HepG2 (cell line): Measurements from ENCODE around the gene SLC39A10. TPM values are rescaled to one million over a fixed set of nuclear protein-coding genes. Genes with fewer than 3 reads are reported as not detected.

ENCODE experiments used
- ASH2L ChIP-seq: fragments of 300-600, 200-600 bp; sonication (generic); IDR thresholded peaks from 2 replicates; pipeline ENCODE4 v1.7.0; 2017; ENCODE audit warnings: low read depth, mild to moderate bottlenecking, moderate library complexity, mixed read lengths, low read length; ENCODE audit not compliant: insufficient read length
- CCDC6 ChIP-seq: sonication (generic); formaldehyde crosslinking; IDR thresholded peaks from 2 replicates; pipeline ENCODE4 v1.8.1; 2022; ENCODE audit warnings: mild to moderate bottlenecking, missing genetic modification reagents, moderate library complexity
- FOSL2 ChIP-seq: sonication (generic); formaldehyde crosslinking; IDR thresholded peaks from 2 replicates; pipeline ENCODE4 v1.4.0; 2020; ENCODE audit warnings: missing genetic modification reagents
- FOXM1 ChIP-seq: sonication (generic); formaldehyde crosslinking; IDR thresholded peaks from 2 replicates; pipeline ENCODE4 v1.5.0; 2020; ENCODE audit warnings: missing genetic modification reagents
- GATA4 ChIP-seq: sonication (generic); IDR thresholded peaks from 2 replicates; pipeline ENCODE4 v1.6.1; 2016; ENCODE audit warnings: antibody characterized with exemption, low read depth, borderline replicate concordance
- JUN ChIP-seq: sonication (generic); formaldehyde crosslinking; IDR thresholded peaks from 2 replicates; pipeline ENCODE4 v1.4.0; 2020; ENCODE audit warnings: mild to moderate bottlenecking, missing genetic modification reagents
- KDM5B ChIP-seq: sonication (generic); formaldehyde crosslinking; IDR thresholded peaks from 2 replicates; pipeline ENCODE4 v1.4.0; 2020; ENCODE audit warnings: missing genetic modification reagents, mild to moderate bottlenecking, borderline replicate concordance
- MIER3 ChIP-seq: IDR thresholded peaks from 2 replicates; pipeline ENCODE4 v1.6.1; 2016; ENCODE audit warnings: missing compliant biosample characterization, borderline replicate concordance
- NFYC ChIP-seq: IDR thresholded peaks from 2 replicates; pipeline ENCODE4 v1.6.1; 2016; ENCODE audit warnings: missing genetic modification reagents, missing compliant biosample characterization
- PAF1 ChIP-seq: IDR thresholded peaks from 2 replicates; pipeline ENCODE4 v1.6.1; 2016; ENCODE audit warnings: missing genetic modification reagents, missing compliant biosample characterization
- RXRA ChIP-seq: sonication (generic); formaldehyde crosslinking; IDR thresholded peaks from 2 replicates; pipeline ENCODE4 v1.5.1; 2020; ENCODE audit warnings: missing genetic modification reagents
- SKI ChIP-seq: fragments of 450-650 bp; IDR thresholded peaks from one replicate; pipeline ENCODE4 v1.6.1; 2018; ENCODE audit warnings: mild to moderate bottlenecking; ENCODE audit not compliant: partially characterized antibody
- SMAD3 ChIP-seq: sonication (generic); formaldehyde crosslinking; IDR thresholded peaks from 2 replicates; pipeline ENCODE4 v1.4.0; 2020; ENCODE audit warnings: missing genetic modification reagents
- SP140L ChIP-seq: sonication (generic); formaldehyde crosslinking; IDR thresholded peaks from 2 replicates; pipeline ENCODE4 v1.4.0; 2020; ENCODE audit warnings: missing genetic modification reagents, borderline replicate concordance
- ZFYVE20 ChIP-seq: sonication (generic); formaldehyde crosslinking; IDR thresholded peaks from 2 replicates; pipeline ENCODE4 v1.8.0; 2023; ENCODE audit warnings: low read depth, mild to moderate bottlenecking, moderate library complexity, missing genetic modification reagents, borderline replicate concordance
- ZNF234 ChIP-seq: sonication (generic); formaldehyde crosslinking; conservative IDR thresholded peaks from 2 replicates; pipeline ENCODE4 v1.5.1; 2020; ENCODE audit warnings: mild to moderate bottlenecking, missing genetic modification reagents
- ZNF550 ChIP-seq: sonication (generic); formaldehyde crosslinking; IDR thresholded peaks from 2 replicates; pipeline ENCODE4 v1.4.0; 2020; ENCODE audit warnings: mild to moderate bottlenecking, missing genetic modification reagents, borderline replicate concordance
- polyA plus RNA-seq, 8 experiments: library from polyadenylated mRNA; depleted of rRNA in 3 of 8; stranded (reverse) in 7 of 8; unstranded in 1 of 8; fragments of >200 nt; fragmentation: Illumina TruSeq in 4 of 8; extraction: Trizol in 4 of 8; gene quantifications; 2 replicates each; pipeline versions ENCODE4 v1.2.1 to v1.2.3, GENCODE V29; 2011 to 2016; ENCODE audit warnings: low read depth in 4 of 8, missing spikeins in 1 of 8, mixed read lengths in 1 of 8; ENCODE audit not compliant: insufficient read depth in 1 of 8
- total RNA-seq, 5 experiments: library from RNA; depleted of rRNA; stranded (reverse); fragments of >200 nt; fragmentation: Illumina TruSeq; extraction: Trizol; gene quantifications; 2 replicates each; pipeline ENCODE4 v1.2.3, GENCODE V29; 2016; ENCODE audit warnings: low read depth in 1 of 5
- TF ChIP-seq, protein P1 (sequence below): sonication (generic); formaldehyde crosslinking; IDR thresholded peaks from 2 replicates; pipeline ENCODE4 v1.4.0; 2020; ENCODE audit warnings: missing genetic modification reagents, mild to moderate bottlenecking, borderline replicate concordance
- TF ChIP-seq, protein P2 (sequence below): sonication (generic); formaldehyde crosslinking; IDR thresholded peaks from 2 replicates; pipeline ENCODE4 v1.4.0; 2020; ENCODE audit warnings: missing genetic modification reagents
- TF ChIP-seq, protein P3 (sequence below): sonication (generic); formaldehyde crosslinking; IDR thresholded peaks from 2 replicates; pipeline ENCODE4 v1.5.0; 2020; ENCODE audit warnings: missing genetic modification reagents
- TF ChIP-seq, protein P4 (sequence below): sonication (generic); formaldehyde crosslinking; IDR thresholded peaks from 2 replicates; pipeline ENCODE4 v1.8.0; 2022; ENCODE audit warnings: mild to moderate bottlenecking, missing genetic modification reagents
- TF ChIP-seq, protein P5 (sequence below): sonication (generic); formaldehyde crosslinking; IDR thresholded peaks from 2 replicates; pipeline ENCODE4 v1.8.1; 2023; ENCODE audit warnings: mild to moderate bottlenecking, missing genetic modification reagents, borderline replicate concordance

SLC39A10 gene
- total and polyA plus RNA-seq, 2 of the 13 experiments (the other 11 are each of a cell fraction or from before 2014, with no cell fraction given), result 13.2 to 21.0 TPM

DNA sequence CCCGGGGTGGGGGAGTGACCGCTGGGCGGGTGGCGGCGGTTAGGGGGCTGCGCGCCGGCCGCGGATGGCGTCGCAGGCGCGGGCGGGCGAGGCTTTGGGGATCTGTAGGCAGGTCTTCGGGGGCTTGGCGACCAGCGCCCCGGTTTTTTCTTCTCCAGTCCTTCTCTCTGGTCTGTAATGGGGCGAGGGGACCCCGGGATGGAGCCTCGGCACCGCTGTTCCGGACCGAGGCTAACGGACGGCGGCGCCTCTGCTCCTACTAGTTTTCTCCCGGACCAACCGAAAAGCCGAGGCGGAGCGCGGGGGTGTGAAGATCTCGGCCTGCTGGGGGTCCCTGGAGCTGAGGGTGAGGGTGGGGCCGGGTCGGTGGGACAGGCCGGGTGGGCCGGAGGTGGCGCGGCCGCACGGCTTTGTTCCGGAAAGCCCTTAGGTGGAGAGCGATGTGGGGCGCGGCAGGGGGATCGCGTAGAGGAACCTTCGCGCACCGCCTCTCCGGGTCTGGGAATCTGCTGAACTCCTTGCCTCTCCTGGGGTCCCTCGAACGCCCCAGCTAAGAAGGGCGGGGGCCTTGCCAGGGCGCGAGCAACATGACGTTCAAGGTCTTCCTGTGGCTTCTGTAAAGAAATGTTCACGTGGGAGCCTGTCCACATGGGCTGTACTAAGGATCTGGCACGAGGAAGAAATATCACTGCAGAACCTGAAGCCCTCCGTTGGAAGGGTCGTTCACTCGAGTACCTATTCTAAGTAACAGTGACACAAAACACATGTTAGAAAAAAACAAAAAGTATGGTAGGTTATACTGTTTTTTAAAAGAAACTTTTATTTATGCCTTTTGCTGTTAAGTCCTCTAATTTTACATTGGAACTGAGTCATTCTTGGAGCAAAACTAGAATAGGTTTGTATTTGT is 861 bp downstream of the SLC39A10 start (continued):
- TF ChIP-seq, protein P1, sequence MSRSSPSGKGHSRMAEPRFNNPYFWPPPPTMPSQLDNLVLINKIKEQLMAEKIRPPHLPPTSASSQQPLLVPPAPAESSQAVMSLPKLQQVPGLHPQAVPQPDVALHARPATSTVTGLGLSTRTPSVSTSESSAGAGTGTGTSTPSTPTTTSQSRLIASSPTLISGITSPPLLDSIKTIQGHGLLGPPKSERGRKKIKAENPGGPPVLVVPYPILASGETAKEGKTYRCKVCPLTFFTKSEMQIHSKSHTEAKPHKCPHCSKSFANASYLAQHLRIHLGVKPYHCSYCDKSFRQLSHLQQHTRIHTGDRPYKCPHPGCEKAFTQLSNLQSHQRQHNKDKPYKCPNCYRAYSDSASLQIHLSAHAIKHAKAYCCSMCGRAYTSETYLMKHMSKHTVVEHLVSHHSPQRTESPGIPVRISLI (CRISPR knock-in tag), result no peak
- TF ChIP-seq ZFYVE20 (no peak), SKI (no peak), CCDC6 (CRISPR knock-in tag) (no peak), NFYC (CRISPR knock-in tag) (no peak), SMAD3 (CRISPR knock-in tag) (no peak), FOSL2 (CRISPR knock-in tag) (0 out of 2 replicates have a peak, but pooled peaks have one; percentile 41), JUN (CRISPR knock-in tag) (no peak), GATA4 (peak; percentile 10; the same call in 1 of the 2 replicates), MIER3 (CRISPR knock-in tag) (peak; percentile 53; the same call in 1 of the 2 replicates), ASH2L (peak; percentile 53), SP140L (CRISPR knock-in tag) (peak; percentile 55; the same call in 1 of the 2 replicates), KDM5B (CRISPR knock-in tag) (peak; percentile 17; the same call in 1 of the 2 replicates), FOXM1 (CRISPR knock-in tag) (no peak), PAF1 (no peak), ZNF550 (CRISPR knock-in tag) (no peak), ZNF234 (CRISPR knock-in tag) (no peak), RXRA (CRISPR knock-in tag) (peak; percentile 55; the same call in 1 of the 2 replicates)
- TF ChIP-seq, protein P2, sequence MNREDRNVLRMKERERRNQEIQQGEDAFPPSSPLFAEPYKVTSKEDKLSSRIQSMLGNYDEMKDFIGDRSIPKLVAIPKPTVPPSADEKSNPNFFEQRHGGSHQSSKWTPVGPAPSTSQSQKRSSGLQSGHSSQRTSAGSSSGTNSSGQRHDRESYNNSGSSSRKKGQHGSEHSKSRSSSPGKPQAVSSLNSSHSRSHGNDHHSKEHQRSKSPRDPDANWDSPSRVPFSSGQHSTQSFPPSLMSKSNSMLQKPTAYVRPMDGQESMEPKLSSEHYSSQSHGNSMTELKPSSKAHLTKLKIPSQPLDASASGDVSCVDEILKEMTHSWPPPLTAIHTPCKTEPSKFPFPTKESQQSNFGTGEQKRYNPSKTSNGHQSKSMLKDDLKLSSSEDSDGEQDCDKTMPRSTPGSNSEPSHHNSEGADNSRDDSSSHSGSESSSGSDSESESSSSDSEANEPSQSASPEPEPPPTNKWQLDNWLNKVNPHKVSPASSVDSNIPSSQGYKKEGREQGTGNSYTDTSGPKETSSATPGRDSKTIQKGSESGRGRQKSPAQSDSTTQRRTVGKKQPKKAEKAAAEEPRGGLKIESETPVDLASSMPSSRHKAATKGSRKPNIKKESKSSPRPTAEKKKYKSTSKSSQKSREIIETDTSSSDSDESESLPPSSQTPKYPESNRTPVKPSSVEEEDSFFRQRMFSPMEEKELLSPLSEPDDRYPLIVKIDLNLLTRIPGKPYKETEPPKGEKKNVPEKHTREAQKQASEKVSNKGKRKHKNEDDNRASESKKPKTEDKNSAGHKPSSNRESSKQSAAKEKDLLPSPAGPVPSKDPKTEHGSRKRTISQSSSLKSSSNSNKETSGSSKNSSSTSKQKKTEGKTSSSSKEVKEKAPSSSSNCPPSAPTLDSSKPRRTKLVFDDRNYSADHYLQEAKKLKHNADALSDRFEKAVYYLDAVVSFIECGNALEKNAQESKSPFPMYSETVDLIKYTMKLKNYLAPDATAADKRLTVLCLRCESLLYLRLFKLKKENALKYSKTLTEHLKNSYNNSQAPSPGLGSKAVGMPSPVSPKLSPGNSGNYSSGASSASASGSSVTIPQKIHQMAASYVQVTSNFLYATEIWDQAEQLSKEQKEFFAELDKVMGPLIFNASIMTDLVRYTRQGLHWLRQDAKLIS (CRISPR knock-in tag), result no peak
- TF ChIP-seq, protein P3, sequence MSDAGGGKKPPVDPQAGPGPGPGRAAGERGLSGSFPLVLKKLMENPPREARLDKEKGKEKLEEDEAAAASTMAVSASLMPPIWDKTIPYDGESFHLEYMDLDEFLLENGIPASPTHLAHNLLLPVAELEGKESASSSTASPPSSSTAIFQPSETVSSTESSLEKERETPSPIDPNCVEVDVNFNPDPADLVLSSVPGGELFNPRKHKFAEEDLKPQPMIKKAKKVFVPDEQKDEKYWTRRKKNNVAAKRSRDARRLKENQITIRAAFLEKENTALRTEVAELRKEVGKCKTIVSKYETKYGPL (CRISPR knock-in tag), result no peak; the same call in 1 of the 2 replicates
- TF ChIP-seq, protein P4, sequence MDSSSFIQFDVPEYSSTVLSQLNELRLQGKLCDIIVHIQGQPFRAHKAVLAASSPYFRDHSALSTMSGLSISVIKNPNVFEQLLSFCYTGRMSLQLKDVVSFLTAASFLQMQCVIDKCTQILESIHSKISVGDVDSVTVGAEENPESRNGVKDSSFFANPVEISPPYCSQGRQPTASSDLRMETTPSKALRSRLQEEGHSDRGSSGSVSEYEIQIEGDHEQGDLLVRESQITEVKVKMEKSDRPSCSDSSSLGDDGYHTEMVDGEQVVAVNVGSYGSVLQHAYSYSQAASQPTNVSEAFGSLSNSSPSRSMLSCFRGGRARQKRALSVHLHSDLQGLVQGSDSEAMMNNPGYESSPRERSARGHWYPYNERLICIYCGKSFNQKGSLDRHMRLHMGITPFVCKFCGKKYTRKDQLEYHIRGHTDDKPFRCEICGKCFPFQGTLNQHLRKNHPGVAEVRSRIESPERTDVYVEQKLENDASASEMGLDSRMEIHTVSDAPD (CRISPR knock-in tag), result no peak
- TF ChIP-seq, protein P5, sequence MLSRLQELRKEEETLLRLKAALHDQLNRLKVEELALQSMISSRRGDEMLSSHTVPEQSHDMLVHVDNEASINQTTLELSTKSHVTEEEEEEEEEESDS (CRISPR knock-in tag), result no peak; the same call in 1 of the 2 replicates
